GM23338 (cell line): ENCODE data around the gene SRGAP3. TPM values are rescaled to one million over a fixed set of nuclear protein-coding genes. Genes with fewer than 3 reads are reported as not detected.

ENCODE experiments used
- ATAC-seq: fragments of 200-7000 bp; cut with Tn5 transposase; 3 replicates; pipeline ENCODE4 v1.9.1; 2020
- DNase-seq: peaks from one replicate; pipeline ENCODE4 v3.0.0-alpha.2; 2015; ENCODE audit warnings: low spot score
- H2AFZ ChIP-seq: fragments of 200-600 bp; sonication (generic); 2 replicates; pipeline ENCODE4 v1.8.0; 2016; ENCODE audit warnings: antibody characterized with exemption, mild to moderate bottlenecking, moderate library complexity
- H3F3A ChIP-seq: fragments of 200-600 bp; sonication (generic); replicated peaks from 2 replicates; pipeline ENCODE4 v1.8.0; 2017; ENCODE audit warnings: antibody characterized with exemption, mixed run types, low read depth
- H3K27ac ChIP-seq: fragments of 200-600 bp; sonication (generic); 2 replicates; pipeline ENCODE4 v1.6.1; 2016; ENCODE audit warnings: low read depth
- H3K27me3 ChIP-seq: fragments of 200-600 bp; sonication (generic); 2 replicates; pipeline ENCODE4 v1.8.0; 2016; ENCODE audit warnings: mild to moderate bottlenecking, mixed run types, moderate library complexity; ENCODE audit not compliant: insufficient read depth
- H3K36me3 ChIP-seq: fragments of 200-600 bp; sonication (generic); 2 replicates; pipeline ENCODE4 v1.8.0; 2016; ENCODE audit warnings: mild to moderate bottlenecking; ENCODE audit not compliant: insufficient read depth
- H3K4me1 ChIP-seq: fragments of 200-600 bp; sonication (generic); 2 replicates; pipeline ENCODE4 v1.8.0; 2016; ENCODE audit warnings: mild to moderate bottlenecking, moderate library complexity; ENCODE audit not compliant: insufficient read depth
- H3K4me2 ChIP-seq: fragments of 200-600 bp; sonication (generic); 2 replicates; pipeline ENCODE4 v1.7.1; 2017; ENCODE audit warnings: mixed run types
- H3K4me3 ChIP-seq: fragments of 200-600 bp; sonication (generic); 2 replicates; pipeline ENCODE4 v1.6.1; 2016; ENCODE audit warnings: mixed run types
- H3K79me2 ChIP-seq: fragments of 200-600 bp; sonication (generic); replicated peaks from 2 replicates; pipeline ENCODE4 v1.8.0; 2017; ENCODE audit warnings: mild to moderate bottlenecking; ENCODE audit not compliant: insufficient read depth
- H3K9me2 ChIP-seq: fragments of 200-600 bp; sonication (generic); 2 replicates; pipeline ENCODE4 v1.8.0; 2017; ENCODE audit not compliant: insufficient read depth
- H4K20me1 ChIP-seq: fragments of 200-600 bp; sonication (generic); replicated peaks from 2 replicates; pipeline ENCODE4 v1.8.0; 2017; ENCODE audit warnings: mild to moderate bottlenecking; ENCODE audit not compliant: insufficient read depth
- H3K27ac Mint-ChIP-seq: 2 replicates; pipeline ENCODE4 v1.8.0; 2020; ENCODE audit warnings: inconsistent platforms, mild to moderate bottlenecking, moderate library complexity, mixed read lengths
- H3K27me3 Mint-ChIP-seq: 3 replicates; pipeline ENCODE4 v1.8.0; 2022; ENCODE audit warnings: low read depth, mild to moderate bottlenecking, moderate library complexity, mixed read lengths, inconsistent platforms; ENCODE audit not compliant: insufficient read depth, poor library complexity
- H3K36me3 Mint-ChIP-seq: 3 replicates; pipeline ENCODE4 v1.8.0; 2021; ENCODE audit warnings: low read depth, mild to moderate bottlenecking, inconsistent platforms, moderate library complexity, mixed read lengths
- H3K4me1 Mint-ChIP-seq: 3 replicates; pipeline ENCODE4 v1.8.0; 2020; ENCODE audit warnings: mild to moderate bottlenecking, inconsistent platforms, mixed read lengths
- H3K4me3 Mint-ChIP-seq: 3 replicates; pipeline ENCODE4 v1.8.0; 2021; ENCODE audit warnings: moderate library complexity, mild to moderate bottlenecking, inconsistent platforms, mixed read lengths
- H3K9me3 Mint-ChIP-seq: 3 replicates; pipeline ENCODE4 v1.8.0; 2020; ENCODE audit warnings: moderate library complexity, mild to moderate bottlenecking, inconsistent platforms, mixed read lengths
- ETS1 ChIP-seq: IDR thresholded peaks from 2 replicates; pipeline ENCODE4 v1.6.1; 2016; ENCODE audit warnings: antibody characterized with exemption
- EZH2 ChIP-seq: fragments of 200-600 bp; sonication (generic); IDR thresholded peaks from one replicate; pipeline ENCODE4 v1.8.0; 2017; ENCODE audit warnings: antibody characterized with exemption, mild to moderate bottlenecking, low read depth; ENCODE audit not compliant: unreplicated experiment
- EZH2phosphoT487 ChIP-seq: fragments of 200-600 bp; sonication (generic); IDR thresholded peaks from one replicate; pipeline ENCODE4 v1.8.1; 2018; ENCODE audit warnings: antibody characterized with exemption; ENCODE audit not compliant: unreplicated experiment
- NANOG ChIP-seq: IDR thresholded peaks from 2 replicates; pipeline ENCODE4 v1.6.1; 2016; ENCODE audit warnings: antibody characterized with exemption, borderline replicate concordance
- POLR2AphosphoS5 ChIP-seq: IDR thresholded peaks from 2 replicates; pipeline ENCODE4 v1.6.1; 2016; ENCODE audit warnings: antibody characterized with exemption, low read depth
- REST ChIP-seq: IDR thresholded peaks from one replicate; pipeline ENCODE4 v1.6.1; 2018; ENCODE audit warnings: antibody characterized with exemption; ENCODE audit not compliant: unreplicated experiment
- STAT1 ChIP-seq: IDR thresholded peaks from one replicate; pipeline ENCODE4 v1.6.1; 2016; ENCODE audit warnings: antibody characterized with exemption; ENCODE audit not compliant: unreplicated experiment
- ZNF114 ChIP-seq: fragments of 250-450 bp; sonication (Bioruptor Pico); IDR thresholded peaks from 2 replicates; pipeline ENCODE4 v1.5.0; 2020; ENCODE audit warnings: mild to moderate bottlenecking, moderate library complexity
- ZNF462 ChIP-seq: fragments of 250-450 bp; sonication (Bioruptor Pico); IDR thresholded peaks from 2 replicates; pipeline ENCODE4 v1.5.0; 2020; ENCODE audit warnings: mild to moderate bottlenecking, moderate library complexity
- polyA plus RNA-seq: library from polyadenylated mRNA; unstranded; fragments of >200 nt; fragmentation: Nextera tagmentation; extraction: Ambion mirVana; gene quantifications from 2 replicates; pipeline ENCODE4 v1.2.1, GENCODE V29; 2016
- total RNA-seq: library from RNA; depleted of rRNA; stranded (reverse); fragments of >200 nt; shearing (Covaris generic); gene quantifications from 2 replicates; pipeline ENCODE4 v1.2.3, GENCODE V29; 2014

Gene SRGAP3
- total and polyA plus RNA-seq, 2 experiments from 2014 or later = 6.4 to 9.4 TPM

GRCh38 chr3:9000041-9000440, 249.4 kb downstream of the SRGAP3 start (continued):
- TF ChIP-seq POLR2AphosphoS5 = no peak

GRCh38 chr3:8997151-8997550, 252.3 kb downstream of the SRGAP3 start:
- Mint-ChIP-seq H3K27me3 (peaks cover 3% of the 10 kb centered on the region), H3K36me3 (no peaks in the 10 kb centered on the region; the same call in 2 of the 3 replicates), H3K27ac (no peak overlapping the region), H3K4me3 (no peak overlapping the region; the same call in 2 of the 3 replicates), H3K9me3 (no peaks in the 10 kb centered on the region), H3K4me1 (peaks cover 15% of the 10 kb centered on the region)
- Histone ChIP-seq H3K27me3 (no peaks in the 10 kb centered on the region), H3K36me3 (no peaks in the 10 kb centered on the region), H3K27ac (no peak overlapping the region), H3K4me1 (0 out of 2 replicates have a peak, but pooled peaks cover 8% of the 10 kb centered on the region), H3K4me3 (no peak overlapping the region), H3K79me2 (no peaks in the 10 kb centered on the region), H3K9me2 (no peaks in the 10 kb centered on the region), H2AFZ (no peak overlapping the region), H4K20me1 (no peaks in the 10 kb centered on the region), H3K4me2 (no peak overlapping the region), H3F3A (no peaks in the 10 kb centered on the region)
- TF ChIP-seq EZH2 (no peak), ZNF462 (no peak), ETS1 (no peak), POLR2AphosphoS5 (no peak), REST (no peak), NANOG (no peak), ZNF114 (CRISPR knock-in tag) (no peak), STAT1 (no peak), EZH2phosphoT487 (no peak)
- DNase-seq (no peak), ATAC-seq (no peak)
